KMS-11 (cell line): ENCODE results near the gene KRTAP10-11.
"Not testable (repeated sequence)": the region's sequence is repeated elsewhere in the genome, so short reads cannot be mapped to it uniquely, and the experiment has no call there.

Experiments used
- H2AFZ ChIP-seq: fragments of 200-600 bp; sonication (generic); 2 replicates; pipeline ENCODE4 v1.6.1; 2016; ENCODE audit warnings: antibody characterized with exemption, mixed run types, low read depth
- H3K27ac ChIP-seq: fragments of 200-600 bp; sonication (generic); 2 replicates; pipeline ENCODE4 v1.6.1; 2016; ENCODE audit warnings: mild to moderate bottlenecking, mixed run types
- H3K27me3 ChIP-seq: fragments of 200-600 bp; sonication (generic); 2 replicates; pipeline ENCODE4 v1.6.1; 2017; ENCODE audit warnings: mild to moderate bottlenecking, low read depth, mixed run types, moderate library complexity; ENCODE audit not compliant: insufficient read depth
- H3K36me3 ChIP-seq: fragments of 200-600 bp; sonication (generic); 2 replicates; pipeline ENCODE4 v1.6.1; 2017; ENCODE audit warnings: mild to moderate bottlenecking, mixed run types; ENCODE audit not compliant: insufficient read depth
- H3K4me1 ChIP-seq: fragments of 200-600 bp; sonication (generic); 2 replicates; pipeline ENCODE4 v1.6.1; 2016; ENCODE audit warnings: mild to moderate bottlenecking, low read depth, mixed run types; ENCODE audit not compliant: poor library complexity, severe bottlenecking
- H3K4me2 ChIP-seq: fragments of 200-600 bp; sonication (generic); 2 replicates; pipeline ENCODE4 v1.7.0; 2016; ENCODE audit warnings: mild to moderate bottlenecking, mixed run types
- H3K4me3 ChIP-seq: fragments of 200-600 bp; sonication (generic); IDR thresholded peaks from 2 replicates; pipeline ENCODE4 v1.6.1; 2017; ENCODE audit warnings: low read depth, low read length, mixed read lengths; ENCODE audit not compliant: insufficient read depth
- H3K79me2 ChIP-seq: fragments of 200-600 bp; sonication (generic); 2 replicates; pipeline ENCODE4 v1.6.1; 2016; ENCODE audit warnings: low read depth, mixed run types; ENCODE audit not compliant: insufficient read depth
- H3K9ac ChIP-seq: fragments of 200-600 bp; sonication (generic); 2 replicates; pipeline ENCODE4 v1.6.1; 2016; ENCODE audit warnings: mild to moderate bottlenecking, mixed run types
- H4K20me1 ChIP-seq: fragments of 200-600 bp; sonication (generic); 2 replicates; pipeline ENCODE4 v1.6.1; 2016; ENCODE audit warnings: mild to moderate bottlenecking, mixed run types; ENCODE audit not compliant: insufficient read depth
- CTCF ChIP-seq: fragments of 200-600 bp; sonication (generic); conservative IDR thresholded peaks from 2 replicates; pipeline ENCODE4 v1.6.1; 2017; ENCODE audit warnings: low read depth, mild to moderate bottlenecking, antibody characterized with exemption, low read length, moderate library complexity, mixed read lengths

The KRTAP10-11 gene

GRCh38 chr21:44646366-44647221 lies at the start of gene KRTAP10-11:
Gene KRTAP10-11 (plus strand): TSS chr21:44646414. CDS start chr21:44646459, 45 bp downstream.
- not testable (repeated sequence) for H3K4me1 ChIP-seq, H4K20me1 ChIP-seq, H3K36me3 ChIP-seq, H3K9ac ChIP-seq, H3K27ac ChIP-seq, H2AFZ ChIP-seq, H3K4me2 ChIP-seq, H3K79me2 ChIP-seq, H3K4me3 ChIP-seq
- H3K27me3 ChIP-seq = peaks cover 82% of the 10 kb centered on the region

- no peak overlapping the region for H2AFZ ChIP-seq
- no peaks in the 10 kb centered on the region for H3K79me2 ChIP-seq
- H3K9ac ChIP-seq = no peak overlapping the region
Observed at GRCh38 chr21:44598061-44598460, 48.2 kb upstream of the KRTAP10-11 start.

GRCh38 chr21:44599264-44600029 lies 46.8 kb upstream of the KRTAP10-11 start:
- no peaks in the 10 kb centered on the region for H4K20me1 ChIP-seq
- no peak overlapping the region for H2AFZ ChIP-seq
- no peak overlapping the region for H3K4me3 ChIP-seq
- no peak for TF ChIP-seq CTCF
- no peak overlapping the region for H3K4me2 ChIP-seq
- no peaks in the 10 kb centered on the region for H3K4me1 ChIP-seq
- H3K79me2 ChIP-seq = no peaks in the 10 kb centered on the region
- peaks cover 57% of the 10 kb centered on the region; the same call in 1 of the 2 replicates for H3K27me3 ChIP-seq
- H3K27ac ChIP-seq = no peak overlapping the region
- no peaks in the 10 kb centered on the region for H3K36me3 ChIP-seq
- H3K9ac ChIP-seq = no peak overlapping the region

More at GRCh38 chr21:44598061-44598460, 48.2 kb upstream of the KRTAP10-11 start:
- peaks cover 64% of the 10 kb centered on the region; the same call in 1 of the 2 replicates for H3K27me3 ChIP-seq
- H3K4me3 ChIP-seq = no peak overlapping the region
- H3K4me1 ChIP-seq = no peaks in the 10 kb centered on the region
- no peak overlapping the region for H3K4me2 ChIP-seq
- H3K27ac ChIP-seq = no peak overlapping the region
- no peaks in the 10 kb centered on the region for H3K36me3 ChIP-seq
- H4K20me1 ChIP-seq = no peaks in the 10 kb centered on the region
- no peak for TF ChIP-seq CTCF

- not testable (repeated sequence) for H2AFZ ChIP-seq, H3K4me1 ChIP-seq, H3K36me3 ChIP-seq, H3K4me3 ChIP-seq, H3K27ac ChIP-seq, H4K20me1 ChIP-seq, H3K79me2 ChIP-seq, H3K4me2 ChIP-seq, H3K9ac ChIP-seq
- peaks cover 55% of the 10 kb centered on the region; the same call in 1 of the 2 replicates for H3K27me3 ChIP-seq
Observed at GRCh38 chr21:44600118-44600978, 45.9 kb upstream of the KRTAP10-11 start, which contains the start of gene KRTAP10-7. Gene KRTAP10-7 (plus strand): TSS chr21:44600597. CDS start chr21:44600622, 25 bp downstream.

- not testable (repeated sequence) for H3K36me3 ChIP-seq, H2AFZ ChIP-seq, H3K4me1 ChIP-seq, H3K4me2 ChIP-seq, H3K9ac ChIP-seq, H3K27ac ChIP-seq, H4K20me1 ChIP-seq, H3K79me2 ChIP-seq, H3K4me3 ChIP-seq
- peaks cover 57% of the 10 kb centered on the region; the same call in 1 of the 2 replicates for H3K27me3 ChIP-seq
Observed at GRCh38 chr21:44601091-44601490, 45.1 kb upstream of the KRTAP10-11 start.
